NCI-H345 treated with DMSO at 0.1 percent for 48 hours (cell line): ENCODE data around the gene ATP8A2.

ENCODE experiments used
- DNase-seq: peaks from one replicate; lab custom pipeline; 2025; ENCODE audit not compliant: unreplicated experiment; lab: John Stamatoyannopoulos, UW

Gene ATP8A2

GRCh38 chr13:25679936-25680335, 308.2 kb downstream of the ATP8A2 start:
- no peak for DNase-seq

DNA sequence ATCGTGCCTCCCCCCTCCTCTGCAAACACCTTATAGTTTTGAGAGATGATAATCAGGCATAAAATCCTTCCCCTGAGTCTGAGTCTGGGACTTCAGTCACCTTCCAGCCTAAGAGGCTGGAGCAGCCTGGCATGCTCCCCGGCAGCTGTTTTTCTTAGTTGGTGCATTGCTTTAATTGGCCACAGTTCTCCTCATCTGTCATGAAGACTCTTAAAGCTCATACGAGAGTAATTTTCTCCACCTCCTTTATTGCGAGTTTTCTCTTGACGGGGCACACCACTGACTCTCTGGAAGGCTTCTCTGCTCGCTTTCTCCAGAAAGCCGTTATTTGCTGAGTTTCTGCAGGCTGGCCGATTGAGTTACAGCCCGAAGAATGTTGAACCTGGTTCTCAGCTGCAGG, 310.5 kb downstream of the ATP8A2 start:
- DNase-seq: no peak

DNA sequence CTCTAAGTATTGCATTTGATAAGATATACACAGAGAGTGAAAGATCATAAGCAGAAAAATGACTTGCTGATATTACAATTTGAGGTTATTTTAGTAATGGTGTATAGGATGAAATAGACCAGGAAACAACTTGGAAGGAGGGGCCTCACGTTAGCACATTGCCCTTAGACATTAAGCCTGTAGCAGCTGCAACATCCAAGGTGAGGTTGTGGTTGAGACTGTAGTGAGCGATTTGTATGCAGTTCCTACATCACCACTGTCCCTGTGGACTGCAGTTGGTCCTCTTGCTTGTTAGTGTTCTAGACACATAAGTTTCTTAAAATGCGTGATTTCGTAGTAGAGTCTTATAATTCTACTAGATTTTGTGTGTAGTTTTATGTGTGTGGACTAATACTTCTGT, 311.3 kb downstream of the ATP8A2 start:
- no peak for DNase-seq

DNA sequence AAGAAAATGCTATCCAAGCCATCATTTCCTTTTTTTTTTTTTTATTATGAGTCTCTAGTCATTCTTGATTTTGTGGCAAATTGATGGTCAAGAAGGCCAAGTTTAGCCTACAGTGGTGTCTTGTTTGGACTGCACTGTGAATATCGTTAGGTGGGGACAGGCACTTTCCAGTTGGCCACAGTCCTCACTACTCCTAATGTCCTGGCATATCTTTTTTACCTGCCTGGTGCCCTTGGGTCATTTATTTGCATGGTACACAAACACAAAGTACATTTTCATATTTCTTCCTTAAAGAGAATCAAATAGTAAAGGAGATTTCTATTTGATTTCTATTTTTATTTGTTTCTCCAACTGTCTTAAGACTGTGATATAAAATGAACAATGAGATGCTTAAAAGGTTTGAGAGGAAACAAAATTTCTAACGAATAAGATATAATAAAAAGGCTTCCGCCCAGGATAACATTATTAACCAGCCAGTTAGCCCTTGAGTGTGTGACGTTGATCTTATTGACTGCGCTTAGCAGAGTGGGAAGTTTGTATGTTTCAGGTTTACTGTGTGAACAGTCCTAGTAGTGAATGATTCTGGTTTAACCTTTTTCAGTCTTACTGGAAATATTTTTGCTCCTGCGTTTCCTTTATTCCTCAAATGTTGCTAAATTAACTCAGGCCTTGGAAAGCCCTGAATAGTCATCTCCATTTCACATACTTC, 312.0 kb downstream of the ATP8A2 start:
- no peak for DNase-seq

- DNase-seq: no peak
Observed at GRCh38 chr13:25684491-25684890, 312.7 kb downstream of the ATP8A2 start.

GRCh38 chr13:25686831-25687470, 315.2 kb downstream of the ATP8A2 start:
- peak; percentile 66 for DNase-seq

DNA sequence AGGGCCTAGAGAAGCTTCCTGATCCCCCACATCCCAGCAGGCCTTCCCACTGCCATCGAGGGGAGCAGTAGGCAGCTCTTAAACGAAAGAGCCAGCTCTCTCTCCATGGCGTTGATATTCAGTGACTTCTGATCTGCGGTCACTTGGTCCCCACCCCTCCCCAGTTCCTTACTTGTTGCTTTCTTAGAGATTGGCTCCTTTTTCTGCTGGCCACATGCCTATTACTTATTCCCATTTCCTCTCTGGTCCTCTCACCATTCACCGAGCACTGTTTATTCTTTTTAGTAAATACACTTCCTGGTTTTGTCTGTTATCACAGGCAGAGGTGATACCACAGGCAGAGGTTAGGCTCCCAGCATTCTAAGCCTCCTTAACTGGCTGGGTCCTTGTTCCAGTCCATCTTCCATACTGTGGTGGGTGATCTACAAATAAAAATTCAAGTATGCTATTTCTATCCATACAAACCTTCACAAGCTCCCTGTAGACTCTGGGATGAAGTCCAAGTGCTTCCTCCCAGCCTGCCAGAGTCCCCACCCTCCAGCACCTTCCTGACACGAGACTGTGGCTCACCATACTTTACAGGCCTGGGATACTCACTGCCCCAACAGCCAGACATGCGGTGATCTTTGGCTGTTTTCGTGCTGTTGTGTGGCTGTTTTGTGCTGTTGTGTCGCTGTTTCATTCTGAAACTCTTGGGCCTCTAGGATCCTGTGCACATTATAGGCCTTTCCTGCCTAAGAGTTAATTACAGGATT, 315.9 kb downstream of the ATP8A2 start:
- peak; percentile 43 for DNase-seq

GRCh38 chr13:25688536-25688935, 316.8 kb downstream of the ATP8A2 start:
- DNase-seq: no peak

- DNase-seq: no peak
Observed at GRCh38 chr13:25689539-25689938, 317.8 kb downstream of the ATP8A2 start.

DNA sequence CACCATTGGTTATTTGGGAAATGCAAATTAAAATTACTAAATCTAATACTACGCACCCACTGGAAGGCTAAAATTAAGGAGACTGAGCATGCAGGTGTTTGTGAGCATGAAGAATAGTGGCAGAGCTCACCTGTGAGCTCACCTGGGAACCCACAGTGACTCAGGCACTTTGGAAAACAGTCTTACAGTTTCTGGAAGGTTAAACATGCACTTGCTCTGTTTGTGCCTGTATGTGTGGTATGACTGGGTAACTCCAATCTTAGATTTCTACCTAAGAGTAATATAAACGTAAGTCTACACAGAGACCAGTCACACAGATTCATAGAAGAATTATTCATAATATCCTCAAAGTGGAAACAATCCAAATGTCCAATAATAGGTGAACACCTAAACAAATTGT, 318.8 kb downstream of the ATP8A2 start:
- no peak for DNase-seq

DNA sequence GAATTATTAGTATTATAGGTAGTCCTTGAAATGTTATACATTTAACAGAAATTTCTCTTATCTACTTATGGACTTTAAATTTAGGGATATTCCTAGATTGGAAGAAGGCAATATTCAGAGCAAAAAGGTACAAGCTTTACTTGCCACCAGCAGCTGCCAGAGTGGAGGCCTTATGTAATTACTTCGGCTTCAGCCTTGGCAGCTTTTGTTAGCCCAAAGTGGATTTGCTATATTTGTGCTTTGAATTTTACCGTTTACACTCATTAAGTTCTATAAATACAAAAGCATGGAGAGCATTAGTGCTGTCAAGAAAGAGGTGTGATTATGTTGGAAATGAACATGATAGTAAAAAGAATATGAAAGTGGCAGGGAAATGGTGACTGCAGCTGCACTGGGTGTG, 319.9 kb downstream of the ATP8A2 start:
- DNase-seq: peak; percentile 5

- DNase-seq: no peak
Observed at GRCh38 chr13:25692099-25692498, 320.3 kb downstream of the ATP8A2 start.

- no peak for DNase-seq
Observed at GRCh38 chr13:25699056-25699455, 327.3 kb downstream of the ATP8A2 start.

GRCh38 chr13:25699600-25699999, 327.8 kb downstream of the ATP8A2 start:
- DNase-seq: no peak

GRCh38 chr13:25701304-25701703, 329.5 kb downstream of the ATP8A2 start:
- DNase-seq: no peak

DNA sequence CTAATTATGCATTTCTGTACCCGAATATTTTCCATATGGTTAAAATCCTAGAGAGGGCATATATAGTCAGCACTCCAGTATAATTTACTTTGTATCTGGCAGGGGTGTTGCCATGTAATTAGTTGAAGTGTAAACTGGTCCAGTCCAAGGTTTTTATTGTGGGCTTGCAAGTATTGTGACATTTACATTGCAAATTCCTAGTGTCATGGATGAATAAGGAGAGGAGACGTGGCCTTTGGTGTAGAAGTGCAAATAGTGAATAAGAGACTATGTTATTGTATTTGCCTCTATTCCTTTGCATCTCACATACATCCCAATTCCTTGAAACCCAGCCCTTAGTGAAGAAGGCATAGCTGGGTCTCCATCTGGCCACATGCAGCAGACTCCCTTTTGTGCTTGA, 330.6 kb downstream of the ATP8A2 start:
- DNase-seq: no peak

DNA sequence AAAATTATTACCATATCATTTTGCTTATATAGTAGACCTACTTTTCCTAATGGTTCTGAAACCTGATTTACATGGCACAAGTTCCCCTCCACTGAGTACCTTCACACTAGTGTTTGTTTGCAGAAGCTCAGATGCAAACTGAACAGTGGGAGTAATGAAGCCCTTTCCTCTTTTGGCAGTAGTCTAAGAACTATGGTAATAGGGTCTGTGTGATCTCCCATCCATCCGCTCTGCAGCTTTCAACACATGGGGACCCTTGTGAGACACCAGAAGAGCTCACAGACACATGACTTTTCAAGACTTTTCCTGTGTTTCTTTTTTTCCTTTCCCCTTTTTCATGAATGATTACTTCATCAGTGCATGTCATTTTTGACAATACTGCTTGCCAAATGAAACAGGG, 336.0 kb downstream of the ATP8A2 start:
- DNase-seq: no peak

DNA sequence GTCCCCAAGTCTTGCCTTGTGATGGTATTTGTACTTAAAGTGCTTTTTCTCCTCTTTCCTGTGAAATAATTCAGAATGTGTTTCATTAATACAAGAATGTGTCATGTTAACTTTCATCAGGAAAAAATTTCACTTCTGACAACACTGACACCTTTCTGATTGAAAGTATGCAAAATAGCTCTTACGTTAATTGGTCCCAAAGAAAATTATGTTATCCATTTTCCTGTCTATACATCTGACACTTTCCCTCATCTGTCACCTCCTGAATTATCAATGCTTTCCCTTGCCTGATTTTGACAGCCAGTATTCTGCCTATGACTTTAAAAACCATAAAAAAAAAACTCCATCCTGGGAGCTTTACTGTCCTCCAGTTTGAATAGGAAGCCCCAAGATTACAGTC, 336.5 kb downstream of the ATP8A2 start:
- no peak for DNase-seq

DNA sequence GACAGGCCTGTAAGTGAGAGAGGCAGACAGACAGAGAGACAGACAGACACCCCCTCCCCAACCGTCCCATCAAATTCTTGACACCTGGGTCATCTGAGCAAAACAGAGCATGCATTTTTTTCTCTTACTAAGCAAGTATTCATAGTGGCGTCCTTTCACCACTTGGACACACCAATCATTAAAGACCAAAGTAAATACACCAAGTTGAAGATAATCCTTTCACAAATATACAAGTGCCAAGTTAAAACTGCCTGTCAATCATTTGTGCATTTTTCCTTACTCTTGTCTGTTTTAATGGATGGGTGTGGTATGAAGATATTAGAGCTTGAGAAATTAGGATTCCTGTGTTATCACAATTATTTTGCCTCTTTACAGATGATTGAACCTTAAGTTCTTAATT, 337.3 kb downstream of the ATP8A2 start:
- no peak for DNase-seq

- no peak for DNase-seq
Observed at GRCh38 chr13:25715760-25716159, 344.0 kb downstream of the ATP8A2 start.

- DNase-seq: no peak
Observed at GRCh38 chr13:25717666-25718197, 346.0 kb downstream of the ATP8A2 start.

DNA sequence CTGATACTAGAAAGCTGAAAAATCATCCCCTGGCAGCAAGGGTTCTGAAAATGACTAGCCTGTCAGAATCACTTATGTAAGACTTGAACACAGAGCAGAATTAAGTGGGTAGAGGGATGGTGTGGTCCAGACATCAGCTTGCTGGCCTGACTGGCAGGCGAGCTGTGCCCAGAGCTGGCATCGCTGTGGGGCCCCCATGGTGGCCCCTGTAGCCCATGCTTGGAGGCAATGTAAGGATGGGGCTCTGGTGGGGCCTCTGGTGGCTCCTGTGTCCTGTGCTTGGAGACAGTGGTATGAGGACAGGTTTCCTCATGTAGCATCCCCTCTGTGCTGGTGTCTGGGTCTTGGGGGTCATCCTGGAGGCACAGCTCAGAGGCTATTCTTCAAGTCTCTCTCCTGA, 347.9 kb downstream of the ATP8A2 start:
- no peak for DNase-seq
